ENCODE measurements around the gene CIRBP.

CIRBP gene

DNA sequence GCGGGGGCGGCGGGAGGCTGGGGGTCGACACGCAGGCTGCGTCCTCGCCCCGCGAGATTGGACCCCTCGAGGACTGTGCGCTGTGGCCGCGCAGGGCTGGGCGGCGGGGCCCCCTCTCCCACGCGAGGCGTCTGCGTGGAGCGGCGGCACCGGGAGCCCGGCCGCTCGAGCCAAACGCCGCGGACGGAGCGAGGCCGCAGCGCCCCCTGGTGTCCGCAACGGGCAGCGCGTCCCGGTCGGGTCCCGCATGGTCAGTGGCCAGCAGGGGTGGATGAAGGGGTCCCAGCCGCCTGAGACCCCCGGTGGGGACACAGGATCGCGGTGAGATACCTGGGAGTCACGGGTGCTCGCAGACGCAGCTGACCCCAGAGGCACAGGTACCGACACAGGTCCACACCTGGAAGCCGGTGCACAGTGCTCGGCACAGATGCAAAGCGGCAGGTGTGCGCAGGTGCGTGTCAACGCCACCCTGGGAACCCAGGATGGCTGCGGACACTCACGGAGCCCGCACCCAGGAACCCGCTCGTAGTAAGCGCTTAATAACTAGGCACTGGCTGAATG, 2.1 kb upstream of the CIRBP start:
- in situ Hi-C loops (cut with MboI; ENCODE audit: low sequenced_read_pairs) = no loop called here

DNA sequence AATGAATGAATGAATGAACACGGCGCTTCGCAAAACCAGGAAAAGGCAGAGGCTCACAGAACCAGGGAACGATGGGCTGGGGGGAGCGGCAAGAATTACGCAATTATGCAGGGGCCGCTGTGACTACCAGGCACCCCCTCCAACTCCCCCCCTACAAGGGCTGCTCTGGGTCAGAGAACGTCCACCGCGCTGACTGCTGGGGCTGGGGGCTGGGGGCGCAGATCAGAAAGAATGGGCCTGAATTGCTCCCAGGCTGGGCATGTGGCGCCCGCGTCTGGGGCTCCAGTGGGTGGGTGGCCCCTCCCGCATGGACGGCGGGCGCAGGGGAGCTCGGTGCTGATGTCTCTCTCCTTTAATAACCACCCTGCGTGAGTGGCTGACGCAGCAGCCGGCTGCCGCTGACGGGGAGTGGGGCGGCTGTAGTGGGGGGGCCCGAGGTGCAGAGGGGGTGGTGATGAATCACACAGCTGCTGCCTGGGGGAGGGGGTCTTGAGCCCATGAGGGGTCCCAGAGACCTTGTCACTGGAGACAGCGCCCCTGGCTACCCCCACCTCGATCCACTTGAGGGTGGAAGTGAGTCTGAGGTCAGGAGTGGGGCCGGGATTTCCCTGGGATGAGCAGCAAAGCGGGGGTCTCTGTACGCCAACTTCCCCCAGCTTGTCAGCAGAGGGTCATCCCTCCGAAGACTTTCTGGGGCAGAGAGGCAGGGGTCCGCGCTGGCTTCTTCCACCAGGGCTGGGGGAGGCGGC, 1.5 kb upstream of the CIRBP start:
- in situ Hi-C loops (cut with MboI; ENCODE audit: low sequenced_read_pairs) = no loop called here

DNA sequence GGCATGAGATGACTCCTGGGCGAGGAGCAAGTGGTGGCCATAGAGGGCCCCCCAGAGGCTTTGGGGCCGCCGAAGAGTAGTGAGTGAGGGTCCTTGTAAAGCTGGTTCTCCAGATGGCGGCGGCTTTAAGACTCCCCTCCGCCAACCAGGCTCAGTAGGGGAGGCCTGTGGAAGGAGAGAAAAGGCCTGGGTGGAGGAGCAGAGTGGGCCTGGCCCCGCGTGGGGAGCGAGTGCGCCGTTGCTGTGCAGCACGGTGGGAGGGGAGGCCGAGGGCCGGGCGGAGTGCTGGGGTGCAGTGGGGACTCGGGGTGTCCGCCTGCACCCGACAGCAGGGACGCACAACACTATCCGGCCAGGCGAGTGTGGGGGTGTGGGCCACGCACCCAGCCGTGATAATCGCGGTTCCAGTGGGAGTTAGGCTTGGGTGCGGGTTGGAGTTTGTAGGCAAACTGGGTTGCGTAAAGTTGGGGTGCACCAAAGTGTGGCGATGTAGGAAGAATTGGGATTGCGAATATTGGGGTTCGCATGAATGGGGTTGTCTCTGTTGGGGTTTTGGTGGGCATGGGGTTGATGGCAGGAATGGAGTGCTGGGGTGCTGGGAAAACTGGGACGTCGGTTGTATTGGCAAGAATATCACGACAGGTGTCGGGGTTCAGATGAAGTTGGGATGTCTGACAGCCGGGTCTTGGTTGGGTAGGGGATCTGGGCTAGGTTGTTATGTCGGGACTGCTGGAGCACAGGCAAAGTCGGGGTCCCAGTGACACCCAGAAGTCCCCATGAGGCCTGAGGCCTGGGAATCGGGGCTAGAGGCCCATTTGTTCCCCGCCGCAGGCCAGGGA, 687 bp upstream of the CIRBP start:
- in situ Hi-C loops (cut with MboI; ENCODE audit: low sequenced_read_pairs) = no loop called here

DNA sequence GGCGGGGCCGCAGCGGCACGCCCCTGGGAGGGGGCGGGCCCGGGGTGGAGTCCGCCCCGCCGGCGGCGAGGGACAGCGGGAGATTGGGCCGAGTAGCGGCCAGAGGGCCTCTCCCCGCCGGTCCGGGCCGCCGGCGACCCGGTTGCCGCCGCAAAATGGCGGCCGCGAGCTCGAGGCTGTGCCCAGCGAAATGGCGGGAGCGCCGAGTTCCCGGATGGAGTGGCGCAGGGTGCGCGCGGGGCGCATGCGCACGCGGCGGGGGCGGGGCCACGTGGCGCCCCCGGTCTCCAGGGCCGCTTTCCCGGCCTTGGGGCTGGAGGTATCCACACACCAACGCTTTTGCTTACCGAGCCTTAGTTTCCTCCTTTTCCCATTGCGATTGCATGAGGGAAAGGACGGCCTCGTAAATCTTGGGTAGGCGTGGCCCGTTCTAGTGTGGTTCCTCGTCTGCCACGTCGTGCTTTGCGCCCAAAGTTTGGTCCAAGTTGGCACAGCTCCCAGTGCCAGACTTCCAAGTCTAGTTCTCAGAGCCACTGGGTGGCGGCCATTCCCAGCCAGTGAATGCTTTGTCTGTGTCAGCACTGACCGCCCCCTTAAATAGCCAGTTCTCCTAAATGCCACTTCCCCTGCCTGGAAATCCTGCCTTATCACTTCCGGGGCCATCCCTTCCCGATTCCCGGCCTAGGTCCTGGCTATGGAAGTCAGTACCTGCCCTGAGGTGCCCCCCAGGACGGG, 513 bp downstream of the CIRBP start:
- in situ Hi-C loops (cut with MboI; ENCODE audit: low sequenced_read_pairs) = no loop called here

DNA sequence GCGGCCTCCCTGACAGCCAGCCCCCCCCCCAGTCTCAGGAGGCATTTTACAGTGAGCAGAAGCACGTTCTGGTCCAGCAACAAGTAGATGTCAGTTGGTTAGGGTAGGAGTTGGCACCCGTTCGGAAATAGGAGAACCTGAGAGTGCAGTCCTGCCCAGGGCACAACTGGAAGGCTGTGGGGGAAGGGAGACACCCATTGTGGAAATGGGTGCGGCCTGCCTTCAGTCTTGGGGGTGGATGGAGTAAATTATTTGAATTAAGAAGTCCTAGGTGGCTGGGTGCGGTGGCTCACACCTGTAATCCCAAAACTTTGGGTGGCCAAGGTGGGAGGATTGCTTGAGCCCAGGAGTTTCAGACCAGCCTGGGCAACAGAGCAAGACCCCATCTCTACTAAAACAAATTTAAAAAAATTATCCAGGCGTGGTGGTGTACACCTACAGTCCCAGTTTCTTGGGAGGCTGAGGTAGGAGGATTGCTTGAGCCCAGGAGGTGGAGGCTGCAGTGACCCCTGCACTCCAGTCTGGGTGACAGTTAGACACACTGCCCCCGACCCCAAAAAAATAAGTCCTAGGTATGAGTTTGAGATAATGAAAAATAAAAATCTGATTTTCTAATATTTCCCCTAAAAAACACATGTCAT, 1.2 kb downstream of the CIRBP start:
- in situ Hi-C loops (cut with MboI; ENCODE audit: low sequenced_read_pairs) = no loop called here

DNA sequence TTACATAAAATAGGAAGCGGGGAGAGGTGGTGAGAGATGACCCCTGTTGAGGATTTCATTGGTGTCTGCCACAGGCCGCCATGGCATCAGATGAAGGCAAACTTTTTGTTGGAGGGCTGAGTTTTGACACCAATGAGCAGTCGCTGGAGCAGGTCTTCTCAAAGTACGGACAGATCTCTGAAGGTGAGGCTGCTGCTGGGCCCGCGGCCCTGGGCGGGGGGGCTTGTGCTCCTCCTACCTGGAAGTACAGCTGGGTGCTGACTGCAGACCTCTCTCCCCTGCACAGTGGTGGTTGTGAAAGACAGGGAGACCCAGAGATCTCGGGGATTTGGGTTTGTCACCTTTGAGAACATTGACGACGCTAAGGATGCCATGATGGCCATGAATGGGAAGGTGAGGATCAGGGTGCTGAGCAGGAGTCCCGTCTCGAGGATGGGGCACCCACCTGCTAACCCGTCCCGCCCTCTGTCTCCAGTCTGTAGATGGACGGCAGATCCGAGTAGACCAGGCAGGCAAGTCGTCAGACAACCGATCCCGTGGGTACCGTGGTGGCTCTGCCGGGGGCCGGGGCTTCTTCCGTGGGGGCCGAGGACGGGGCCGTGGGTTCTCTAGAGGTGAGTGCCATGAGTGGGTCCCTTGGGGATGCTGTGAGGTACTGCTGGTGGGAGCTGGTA, 1.9 kb downstream of the CIRBP start:
- in situ Hi-C loops (cut with MboI; ENCODE audit: low sequenced_read_pairs) = no loop called here

DNA sequence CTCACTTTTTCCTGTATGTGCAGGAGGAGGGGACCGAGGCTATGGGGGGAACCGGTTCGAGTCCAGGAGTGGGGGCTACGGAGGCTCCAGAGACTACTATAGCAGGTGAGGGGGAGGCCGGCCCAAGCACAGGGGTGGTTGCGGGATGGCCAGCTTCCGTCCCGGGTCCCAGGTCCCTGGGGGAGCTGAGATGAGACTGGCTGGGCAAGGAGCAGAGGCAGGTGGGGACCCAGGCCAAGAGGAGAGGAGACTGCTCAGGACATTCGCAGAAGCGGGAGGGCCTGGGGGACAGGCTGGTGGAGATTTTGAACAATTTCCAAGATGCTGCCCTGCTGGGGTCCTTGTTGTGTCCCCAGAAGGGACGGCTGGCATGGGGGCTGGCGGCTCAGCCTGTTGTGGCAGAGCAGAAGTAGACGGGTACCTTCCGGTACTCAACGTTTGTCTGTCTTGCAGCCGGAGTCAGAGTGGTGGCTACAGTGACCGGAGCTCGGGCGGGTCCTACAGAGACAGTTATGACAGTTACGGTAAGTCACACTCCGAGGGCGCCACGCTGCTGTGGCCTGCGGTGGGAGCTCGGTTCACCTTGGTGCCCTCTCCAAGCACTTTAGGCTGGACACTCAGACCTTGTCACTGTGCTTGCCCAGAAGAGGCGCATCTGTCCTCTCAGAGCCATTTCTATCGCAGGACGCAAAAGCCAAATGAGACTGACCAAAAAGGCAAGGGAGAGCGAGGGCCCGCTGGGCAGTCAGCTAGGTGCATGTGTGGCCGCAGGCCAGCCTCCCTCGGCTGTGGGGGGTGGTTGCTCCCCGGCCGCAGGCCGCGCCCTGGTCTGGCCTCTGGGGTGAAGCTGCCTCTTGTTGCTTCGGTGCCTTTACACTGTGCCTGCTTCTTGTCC, 2.6 kb downstream of the CIRBP start:
- in situ Hi-C loops (cut with MboI; ENCODE audit: low sequenced_read_pairs) = no loop called here

DNA sequence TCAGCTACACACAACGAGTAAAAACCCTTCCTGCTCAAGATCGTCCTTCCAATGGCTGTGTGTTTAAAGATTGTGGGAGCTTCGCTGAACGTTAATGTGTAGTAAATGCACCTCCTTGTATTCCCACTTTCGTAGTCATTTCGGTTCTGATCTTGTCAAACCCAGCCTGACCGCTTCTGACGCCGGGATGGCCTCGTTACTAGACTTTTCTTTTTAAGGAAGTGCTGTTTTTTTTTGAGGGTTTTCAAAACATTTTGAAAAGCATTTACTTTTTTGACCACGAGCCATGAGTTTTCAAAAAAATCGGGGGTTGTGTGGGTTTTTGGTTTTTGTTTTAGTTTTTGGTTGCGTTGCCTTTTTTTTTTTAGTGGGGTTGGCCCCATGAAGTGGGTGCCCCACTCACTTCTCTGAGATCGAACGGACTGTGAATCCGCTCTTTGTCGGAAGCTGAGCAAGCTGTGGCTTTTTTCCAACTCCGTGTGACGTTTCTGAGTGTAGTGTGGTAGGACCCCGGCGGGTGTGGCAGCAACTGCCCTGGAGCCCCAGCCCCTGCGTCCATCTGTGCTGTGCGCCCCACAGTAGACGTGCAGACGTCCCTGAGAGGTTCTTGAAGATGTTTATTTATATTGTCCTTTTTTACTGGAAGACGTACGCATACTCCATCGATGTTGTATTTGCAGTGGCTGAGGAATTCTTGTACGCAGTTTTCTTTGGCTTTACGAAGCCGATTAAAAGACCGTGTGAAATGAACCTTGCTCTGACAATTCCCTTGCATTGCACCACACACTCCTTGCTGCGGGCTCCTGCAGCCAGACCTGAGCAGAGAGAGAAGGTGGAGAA, 3.5 kb downstream of the CIRBP start:
- in situ Hi-C loops (cut with MboI; ENCODE audit: low sequenced_read_pairs) = no loop called here

DNA sequence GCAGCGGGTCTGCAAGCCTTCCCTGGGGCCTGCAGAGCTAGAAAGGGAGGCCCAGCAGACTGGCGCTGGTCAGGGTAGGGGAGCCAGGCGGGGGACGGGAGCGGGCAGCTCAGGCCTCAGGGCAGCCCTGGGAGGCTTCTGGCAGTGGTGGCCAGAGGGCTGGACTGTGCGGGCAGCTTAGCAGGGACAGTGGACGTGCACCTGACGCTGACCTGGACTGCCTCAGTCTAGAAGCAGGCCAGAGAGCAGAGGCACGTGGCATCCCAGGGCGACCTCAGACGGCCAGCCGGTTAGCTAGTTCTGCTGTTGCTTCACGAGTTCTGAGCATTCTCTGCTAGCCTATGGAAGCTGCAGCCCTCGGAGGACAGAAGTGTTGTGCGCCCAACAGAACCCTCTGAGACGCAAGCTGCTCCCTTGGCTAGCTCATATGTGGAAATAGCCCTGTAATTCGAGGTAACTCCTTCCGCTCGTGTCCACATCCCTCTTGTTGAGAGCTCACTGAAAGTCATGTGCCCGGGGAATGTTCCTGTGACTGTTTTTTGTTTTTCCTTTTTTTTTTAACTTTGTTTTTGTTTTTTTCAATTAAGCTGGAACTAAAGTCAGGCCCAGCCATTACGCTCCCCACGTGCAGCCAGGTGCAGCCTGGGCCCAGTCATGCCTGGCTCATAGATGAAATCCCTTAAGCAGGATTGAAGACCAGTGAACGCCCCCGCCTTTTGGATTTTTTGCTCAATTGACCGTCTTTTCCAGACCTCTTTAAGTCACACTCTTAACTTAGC, 4.3 kb downstream of the CIRBP start:
- in situ Hi-C loops (cut with MboI; ENCODE audit: low sequenced_read_pairs) = no loop called here

DNA sequence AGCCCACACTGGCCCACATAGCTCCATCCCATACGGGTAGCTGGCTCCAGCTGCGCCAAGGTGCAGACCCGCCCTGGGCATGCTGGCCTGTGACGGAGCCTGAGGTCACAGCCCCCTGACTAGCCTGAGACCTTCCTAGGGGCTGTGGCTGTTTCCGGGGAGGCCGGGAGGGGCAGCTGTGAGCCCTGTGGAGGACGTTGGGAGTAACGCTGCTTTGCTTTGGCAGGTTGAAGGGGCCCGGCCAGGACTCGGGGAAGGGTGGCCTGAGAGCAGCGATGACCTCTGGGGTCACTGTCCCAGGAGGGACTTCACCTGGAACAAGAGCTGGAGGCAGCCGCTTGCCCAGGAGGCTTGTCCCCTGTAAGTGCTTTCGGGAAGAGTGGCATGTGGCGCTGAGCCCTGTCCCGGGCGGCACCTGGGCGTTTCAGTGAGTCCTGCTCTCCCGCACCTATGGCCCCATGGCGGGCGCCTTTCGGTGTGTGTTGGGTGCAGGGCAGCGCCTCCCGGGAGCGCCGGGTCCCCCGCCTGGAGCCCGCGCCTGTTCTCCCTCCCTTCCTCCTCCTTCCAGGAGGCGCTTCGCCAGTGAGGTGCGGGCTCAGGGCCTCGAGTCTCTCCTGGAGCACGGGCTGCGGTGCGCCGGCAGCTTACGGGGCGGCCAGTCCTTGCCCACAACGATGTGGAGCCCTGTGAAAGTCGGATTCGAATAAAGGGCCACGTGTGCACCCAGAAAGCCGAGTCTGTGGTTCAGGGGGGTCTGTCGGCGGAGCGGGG, 5.1 kb downstream of the CIRBP start:
- in situ Hi-C loops (cut with MboI; ENCODE audit: low sequenced_read_pairs) = no loop called here

DNA sequence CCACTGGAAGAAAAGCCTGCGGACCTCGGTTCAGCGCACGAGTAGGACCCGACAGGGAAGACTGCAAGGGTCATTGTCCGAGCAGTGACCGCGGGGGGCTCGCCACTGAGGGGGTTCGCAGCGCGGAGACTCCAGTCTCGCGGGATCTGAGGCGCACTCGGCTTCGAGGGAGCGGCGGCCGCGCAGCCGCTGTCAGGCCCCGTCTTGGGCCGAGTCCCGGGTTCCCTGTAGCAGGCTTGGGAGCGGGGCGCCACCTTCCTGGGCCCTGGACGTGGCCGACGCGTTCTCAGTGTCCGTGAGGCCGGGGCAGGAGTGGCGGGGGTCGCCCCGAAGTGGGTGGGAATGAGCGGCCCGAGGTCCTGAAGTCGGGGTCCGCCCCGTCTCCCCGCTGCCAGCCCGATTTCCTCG, 5.7 kb downstream of the CIRBP start:
- in situ Hi-C loops (cut with MboI; ENCODE audit: low sequenced_read_pairs) = no loop called here

DNA sequence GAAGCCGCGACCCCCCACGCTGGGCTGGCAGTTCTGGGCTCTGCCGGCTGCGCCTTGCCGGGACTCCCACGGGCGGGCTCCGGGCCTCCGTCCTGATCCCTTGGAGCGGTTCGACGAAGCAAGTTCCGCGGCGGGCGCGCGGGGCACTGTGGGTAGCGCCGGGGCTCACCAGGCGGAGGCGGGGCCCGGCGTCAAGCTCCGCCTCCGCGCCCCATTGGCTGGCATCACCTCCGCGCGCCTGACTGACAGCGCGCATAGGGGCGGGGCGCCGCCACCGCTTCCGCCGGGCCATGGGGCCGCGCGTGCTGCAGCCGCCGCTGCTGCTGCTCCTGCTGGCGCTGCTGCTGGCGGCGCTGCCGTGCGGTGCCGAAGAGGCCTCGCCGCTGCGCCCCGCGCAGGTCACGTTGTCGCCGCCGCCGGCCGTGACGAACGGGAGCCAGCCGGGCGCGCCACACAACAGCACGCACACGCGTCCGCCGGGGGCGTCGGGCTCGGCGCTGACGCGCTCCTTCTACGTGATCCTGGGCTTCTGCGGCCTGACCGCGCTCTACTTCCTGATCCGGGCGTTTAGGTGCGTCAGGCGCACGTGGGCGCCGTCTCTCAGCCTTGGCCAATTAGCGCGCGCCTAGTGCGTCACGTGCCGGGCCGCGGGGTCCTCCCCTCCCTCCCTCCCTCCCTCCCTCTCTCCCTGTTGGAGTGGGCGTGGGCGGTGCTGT, 6.3 kb downstream of the CIRBP start, which contains the start of gene FAM174C:
FAM174C (plus strand) TSS at position 271 of the 716 bp plus-strand sequence; CDS start at position 291, 20 bp downstream.
- in situ Hi-C loops (cut with MboI; ENCODE audit: low sequenced_read_pairs) = no loop called here

DNA sequence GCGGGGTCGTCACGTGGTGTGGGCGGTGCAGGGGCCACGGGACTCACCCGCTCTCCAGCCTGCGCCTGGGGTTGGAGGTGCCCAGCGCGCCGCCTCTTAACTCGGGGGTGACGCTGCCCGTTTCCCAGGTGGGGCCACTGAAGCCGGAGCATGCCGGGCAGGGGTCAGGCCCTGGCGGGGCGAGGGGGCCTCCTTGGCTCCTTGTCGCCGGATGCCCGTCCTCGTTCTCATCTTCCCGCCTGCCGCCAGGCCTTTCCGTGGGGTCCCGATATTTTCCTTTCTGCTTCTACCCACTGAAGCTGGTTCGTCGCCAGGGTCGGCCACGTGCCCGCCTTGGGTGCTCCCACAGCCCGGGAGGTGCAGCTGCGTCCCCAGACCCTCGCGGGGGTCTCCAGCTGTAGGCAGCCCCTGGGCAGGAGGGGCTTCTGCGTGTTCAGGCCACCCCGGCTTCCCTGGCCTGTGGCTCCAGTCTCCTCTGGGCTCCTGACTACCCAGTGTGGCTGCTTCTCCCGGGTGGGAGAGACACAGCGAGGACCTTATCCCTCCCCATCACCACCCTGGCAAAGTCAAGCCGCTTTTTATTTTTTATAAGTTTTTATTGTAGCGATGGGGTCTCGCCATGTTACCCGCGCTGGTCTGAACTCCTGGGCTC, 7.0 kb downstream of the CIRBP start:
- in situ Hi-C loops (cut with MboI; ENCODE audit: low sequenced_read_pairs) = no loop called here

DNA sequence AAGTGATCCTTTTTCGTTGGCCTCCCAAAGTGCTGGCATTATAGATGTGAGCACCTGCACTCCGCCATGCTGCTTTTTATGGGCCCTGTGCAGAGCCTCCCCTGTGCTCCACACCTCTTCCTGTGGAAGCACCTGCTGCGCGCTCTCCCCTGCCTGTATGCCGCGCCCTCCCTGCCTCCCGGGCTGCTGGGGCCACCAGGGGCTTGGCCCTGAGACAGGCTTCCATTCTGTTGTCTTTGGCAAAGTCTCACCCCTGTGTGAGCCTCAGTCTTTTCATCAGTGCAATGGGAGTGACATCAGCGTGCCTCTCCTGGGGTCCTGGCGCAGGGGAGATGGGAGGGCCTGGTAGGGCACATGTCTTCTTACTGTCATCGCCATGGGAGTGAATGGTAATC, 7.5 kb downstream of the CIRBP start:
- in situ Hi-C loops (cut with MboI; ENCODE audit: low sequenced_read_pairs) = no loop called here

DNA sequence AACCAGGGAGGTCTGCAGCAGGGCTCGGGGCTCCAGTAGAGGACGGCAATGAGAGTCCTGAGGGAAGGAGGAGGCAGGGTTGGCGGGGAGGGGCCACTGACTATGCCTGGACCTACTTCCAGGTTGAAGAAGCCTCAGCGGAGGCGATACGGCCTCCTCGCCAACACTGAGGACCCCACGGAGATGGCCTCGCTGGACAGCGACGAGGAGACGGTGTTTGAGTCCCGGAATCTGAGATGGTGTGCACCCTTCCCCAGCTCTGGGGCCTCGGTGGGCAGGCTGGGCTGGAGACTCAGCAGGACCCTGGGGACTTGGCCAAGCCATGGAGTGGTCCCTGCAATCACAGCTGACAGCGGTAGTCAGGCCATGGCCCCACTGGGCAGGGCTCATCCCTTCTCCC, 7.9 kb downstream of the CIRBP start:
- in situ Hi-C loops (cut with MboI; ENCODE audit: low sequenced_read_pairs) = no loop called here

DNA sequence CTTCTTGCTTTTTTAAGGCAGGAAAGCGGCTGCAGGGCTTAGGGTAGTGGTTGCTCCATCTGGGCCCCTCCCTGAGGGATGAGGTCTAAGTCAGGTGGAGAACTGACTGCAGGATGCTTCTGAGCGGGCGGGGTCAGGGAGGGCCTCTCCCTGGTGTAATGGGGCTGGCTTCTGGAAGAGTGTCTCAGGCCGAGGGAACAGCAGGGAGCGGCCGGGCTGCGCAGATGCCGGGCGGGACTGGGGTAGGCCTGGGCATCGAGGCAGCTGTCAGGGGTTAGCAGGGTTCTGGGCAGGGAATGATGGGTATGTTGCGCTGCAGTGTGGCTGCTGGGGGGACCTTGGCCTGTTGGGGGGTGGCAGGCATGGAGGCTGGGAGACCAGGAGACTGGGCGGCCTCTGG, 8.9 kb downstream of the CIRBP start:
- in situ Hi-C loops (cut with MboI; ENCODE audit: low sequenced_read_pairs) = no loop called here
